PC-3 (cell line): Measurements from ENCODE around the gene MEF2C. TPM values are rescaled to one million over a fixed set of nuclear protein-coding genes. Genes with fewer than 3 reads are reported as not detected.

Experiments
- ATAC-seq: fragments of 200-7000 bp; cut with Tn5 transposase; 2 replicates; pipeline ENCODE4 v1.9.1; 2020; ENCODE audit warnings: mild to moderate bottlenecking, moderate library complexity
- BruUV-seq: library from RNA; stranded (reverse); fragments of 400-500 nt; replicated peaks from 2 replicates; lab custom pipeline; 2021; lab: Mats Ljungman, UMichigan
- CTCF ChIA-PET: fragments of 300-600 bp; sonication (Branson Sonifier 250); formaldehyde crosslinking; loops from one replicate; lab custom pipeline; 2022; ENCODE audit warnings: antibody characterized with exemption; lab: Charles Lee
- POLR2A ChIA-PET: fragments of 300-600 bp; sonication (Branson Sonifier 250); formaldehyde crosslinking; loops from one replicate; lab custom pipeline; 2022; ENCODE audit warnings: antibody characterized with exemption; ENCODE audit not compliant: unreplicated experiment; lab: Charles Lee
- DNase-seq: peaks from one replicate; pipeline ENCODE4 v3.0.0-alpha.2; 2015
- H2AFZ ChIP-seq: fragments of 300-600 bp; sonication (generic); 2 replicates; pipeline ENCODE4 v1.6.0; 2016; ENCODE audit warnings: antibody characterized with exemption, low read length
- H3F3A ChIP-seq: fragments of 300-600 bp; sonication (generic); one replicate; pipeline ENCODE4 v1.6.0; 2017; ENCODE audit warnings: antibody characterized with exemption, low read length, control low read depth, mild to moderate bottlenecking; ENCODE audit not compliant: unreplicated experiment
- H3K27ac ChIP-seq: fragments of 300-600 bp; sonication (generic); 2 replicates; pipeline ENCODE4 v1.5.1; 2016; ENCODE audit warnings: mild to moderate bottlenecking, low read length
- H3K27me3 ChIP-seq: fragments of 300-600 bp; sonication (generic); 2 replicates; pipeline ENCODE4 v1.6.1; 2016; ENCODE audit warnings: low read length, mixed read lengths
- H3K36me3 ChIP-seq: fragments of 300-600 bp; sonication (generic); 2 replicates; pipeline ENCODE4 v1.6.1; 2016; ENCODE audit warnings: low read depth, mixed run types, low read length, mixed read lengths
- H3K4me1 ChIP-seq: fragments of 300-600 bp; sonication (generic); 2 replicates; pipeline ENCODE4 v1.5.1; 2016; ENCODE audit warnings: low read length; ENCODE audit not compliant: insufficient read depth
- H3K4me2 ChIP-seq: fragments of 300-600 bp; sonication (generic); 2 replicates; pipeline ENCODE4 v1.6.0; 2016; ENCODE audit warnings: low read length
- H3K4me3 ChIP-seq: fragments of 300-600 bp; sonication (generic); 2 replicates; pipeline ENCODE4 v1.5.1; 2016; ENCODE audit warnings: mild to moderate bottlenecking, low read length, mixed read lengths
- H3K79me2 ChIP-seq: fragments of 300-600 bp; sonication (generic); 2 replicates; pipeline ENCODE4 v1.6.1; 2017; ENCODE audit warnings: low read length, mixed read lengths
- H3K9ac ChIP-seq: fragments of 300-600 bp; sonication (generic); 2 replicates; pipeline ENCODE4 v1.6.0; 2016; ENCODE audit warnings: mild to moderate bottlenecking, low read length
- H3K9me2 ChIP-seq: fragments of 300-600 bp; sonication (generic); replicated peaks from 2 replicates; pipeline ENCODE4 v1.6.1; 2016; ENCODE audit warnings: mixed run types, low read length, mixed read lengths
- H3K9me3 ChIP-seq: fragments of 300-600 bp; sonication (generic); 2 replicates; pipeline ENCODE4 v1.6.1; 2016; ENCODE audit warnings: low read length, mixed read lengths
- H4K20me1 ChIP-seq: fragments of 300-600 bp; sonication (generic); 2 replicates; pipeline ENCODE4 v1.6.1; 2016; ENCODE audit warnings: low read length, mixed read lengths
- CTCF ChIP-seq: fragments of 300-600 bp; sonication (generic); conservative IDR thresholded peaks from 2 replicates; pipeline ENCODE4 v1.5.1; 2017; ENCODE audit warnings: antibody characterized with exemption, low read depth, mild to moderate bottlenecking, low read length
- EZH2 ChIP-seq: fragments of 300-600 bp; sonication (generic); IDR thresholded peaks from one replicate; pipeline ENCODE4 v1.6.1; 2017; ENCODE audit warnings: antibody characterized with exemption, mild to moderate bottlenecking, low read length; ENCODE audit not compliant: unreplicated experiment
- EZH2phosphoT487 ChIP-seq: fragments of 300-600 bp; sonication (generic); IDR thresholded peaks from 2 replicates; pipeline ENCODE4 v1.6.1; 2018; ENCODE audit warnings: mild to moderate bottlenecking, antibody characterized with exemption, low read length, borderline replicate concordance
- intact Hi-C: fragments of 100-400 bp; cut with micrococcal nuclease; formaldehyde crosslinking; loops from 2 replicates; pipeline ENCODE4 v1.9.0; 2023
- total RNA-seq: library from RNA; depleted of rRNA; stranded (reverse); fragments of >200 nt; gene quantifications from 2 replicates; pipeline ENCODE4 v1.2.3, GENCODE V29; 2014

MEF2C gene
- total RNA-seq, 1 experiment from 2014 or later = 8.0 TPM

GRCh38 chr5:88845081-88845697 lies 37.8 kb downstream of the MEF2C start:
- Histone ChIP-seq H3K4me3 (no peak overlapping the region), H3F3A (no peaks in the 10 kb centered on the region), H3K9me2 (no peaks in the 10 kb centered on the region), H3K9me3 (no peaks in the 10 kb centered on the region), H3K4me1 (no peaks in the 10 kb centered on the region), H4K20me1 (no peaks in the 10 kb centered on the region), H3K9ac (no peak overlapping the region), H3K79me2 (no peaks in the 10 kb centered on the region), H3K27me3 (no peaks in the 10 kb centered on the region), H3K4me2 (no peak overlapping the region), H3K36me3 (no peaks in the 10 kb centered on the region), H2AFZ (no peak overlapping the region), H3K27ac (no peak overlapping the region)
- ATAC-seq (no peak), DNase-seq (no peak)
- TF ChIP-seq CTCF = no peak
- TF ChIP-seq EZH2 = no peak
- no peak for TF ChIP-seq EZH2phosphoT487
- POLR2A ChIA-PET = no interaction called here
- CTCF ChIA-PET = no interaction called here
- intact Hi-C loops = loop anchor here (10.0 kb wide), 1 partner anchor 1550 kb away; no protein-coding TSS in a partner anchor
- BruUV-seq = no TSS peak

- ChIA-PET POLR2A (no interaction called here), CTCF (no interaction called here)
- intact Hi-C loops = loop anchor here (10.0 kb wide), 1 partner anchor 1552 kb away; no protein-coding TSS in a partner anchor
- TF ChIP-seq EZH2 = no peak
- Histone ChIP-seq H3K4me1 (no peaks in the 10 kb centered on the region), H3K27ac (no peak overlapping the region), H3K9me3 (no peaks in the 10 kb centered on the region), H3K27me3 (no peaks in the 10 kb centered on the region), H3K79me2 (no peaks in the 10 kb centered on the region), H3K9ac (no peak overlapping the region), H3K36me3 (no peaks in the 10 kb centered on the region), H3K4me2 (no peak overlapping the region), H2AFZ (no peak overlapping the region), H3F3A (no peaks in the 10 kb centered on the region), H4K20me1 (no peaks in the 10 kb centered on the region), H3K9me2 (no peaks in the 10 kb centered on the region), H3K4me3 (no peak overlapping the region)
- ATAC-seq = no peak
- no peak for DNase-seq
- BruUV-seq = no TSS peak
These were observed 40.2 kb downstream of the MEF2C start for GRCh38 chr5:88842784-88843183.

- H3F3A ChIP-seq = no peaks in the 10 kb centered on the region
- H3K4me2 ChIP-seq = no peak overlapping the region
- TF ChIP-seq CTCF = no peak
- no peak for TF ChIP-seq EZH2
- TF ChIP-seq EZH2phosphoT487 = no peak
- no TSS peak for BruUV-seq
- H3K27ac ChIP-seq = no peak overlapping the region
- ATAC-seq = no peak
- no peaks in the 10 kb centered on the region for H3K27me3 ChIP-seq
- intact Hi-C loops = loop anchor here (10.0 kb wide), 1 partner anchor 1554 kb away; no protein-coding TSS in a partner anchor
- H3K4me3 ChIP-seq = no peak overlapping the region
- no peaks in the 10 kb centered on the region for H3K4me1 ChIP-seq
- no peak overlapping the region for H2AFZ ChIP-seq
- no peak overlapping the region for H3K9ac ChIP-seq
- DNase-seq = no peak
- no peaks in the 10 kb centered on the region for H4K20me1 ChIP-seq
- no peaks in the 10 kb centered on the region for H3K9me2 ChIP-seq
- H3K36me3 ChIP-seq = no peaks in the 10 kb centered on the region
- H3K9me3 ChIP-seq = no peaks in the 10 kb centered on the region
- ChIA-PET POLR2A (no interaction called here), CTCF (no interaction called here)
- H3K79me2 ChIP-seq = no peaks in the 10 kb centered on the region
These were observed 41.8 kb downstream of the MEF2C start for GRCh38 chr5:88841212-88841611.
